Kidney epithelial cell (primary cell): Measurements from ENCODE around the gene TTC38. TPM values are rescaled to one million over a fixed set of nuclear protein-coding genes. Genes with fewer than 3 reads are reported as not detected.

Source experiments
- DNase-seq: peaks from one replicate; pipeline ENCODE4 v3.0.0-alpha.2; 2010; ENCODE audit warnings: low read depth
- H3K27me3 ChIP-seq: 2 replicates; pipeline ENCODE4 v1.6.0; 2011; ENCODE audit warnings: low read length; ENCODE audit not compliant: control insufficient read depth, insufficient read depth
- H3K36me3 ChIP-seq: 2 replicates; pipeline ENCODE4 v1.5.1; 2011; ENCODE audit warnings: low read length; ENCODE audit not compliant: control insufficient read depth, insufficient read depth
- H3K4me3 ChIP-seq: 2 replicates; pipeline ENCODE4 v1.5.1; 2011; ENCODE audit warnings: low read depth, mild to moderate bottlenecking, control low read depth, low read length
- total RNA-seq: library from RNA; depleted of rRNA; stranded (reverse); fragments of >200 nt; gene quantifications from 2 replicates; pipeline ENCODE4 v1.2.3, GENCODE V29; 2015
- TF ChIP-seq, protein P1 (sequence below): IDR thresholded peaks from 2 replicates; pipeline ENCODE4 v1.5.1; 2011; ENCODE audit warnings: mild to moderate bottlenecking, moderate library complexity, low read length, control low read depth, inconsistent platforms; ENCODE audit not compliant: insufficient read depth, poor library complexity, severe bottlenecking

TTC38 gene
- total RNA-seq, 1 donor from 2014 or later = 28.9 TPM

DNA sequence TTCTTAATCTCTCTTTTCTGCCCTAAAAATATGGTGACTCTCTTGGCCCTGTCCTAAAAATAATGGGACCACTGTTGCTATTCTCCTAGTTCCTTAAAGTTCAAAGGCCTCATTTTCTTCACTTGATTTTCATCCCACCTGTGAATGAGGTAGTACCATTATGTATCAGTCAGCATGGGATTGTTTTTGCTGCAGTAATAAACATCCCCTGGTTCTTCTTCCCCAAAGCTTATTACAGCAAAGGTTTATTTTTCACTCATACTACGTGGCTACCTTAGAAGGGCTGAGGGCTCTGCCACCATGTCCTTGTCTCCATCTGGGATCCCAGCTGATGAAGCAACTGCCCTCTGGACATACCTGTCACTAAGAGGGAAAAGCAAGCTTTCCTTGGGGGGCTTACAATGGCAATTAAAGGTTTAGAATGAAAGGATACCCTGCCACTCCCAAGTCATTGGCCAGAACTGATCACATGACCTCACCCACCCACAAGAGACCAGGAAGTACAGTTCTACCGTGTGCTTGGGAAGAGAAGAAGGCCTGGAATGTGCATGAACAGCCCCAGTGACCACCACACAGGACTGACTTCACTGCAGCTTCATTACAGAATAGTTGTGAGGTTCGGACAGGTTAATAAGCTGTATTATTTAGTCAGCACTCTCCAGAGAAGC is 7.8 kb downstream of the TTC38 start:
- no peak for DNase-seq
- no peaks in the 10 kb centered on the region for H3K27me3 ChIP-seq
- TF ChIP-seq, protein P1, sequence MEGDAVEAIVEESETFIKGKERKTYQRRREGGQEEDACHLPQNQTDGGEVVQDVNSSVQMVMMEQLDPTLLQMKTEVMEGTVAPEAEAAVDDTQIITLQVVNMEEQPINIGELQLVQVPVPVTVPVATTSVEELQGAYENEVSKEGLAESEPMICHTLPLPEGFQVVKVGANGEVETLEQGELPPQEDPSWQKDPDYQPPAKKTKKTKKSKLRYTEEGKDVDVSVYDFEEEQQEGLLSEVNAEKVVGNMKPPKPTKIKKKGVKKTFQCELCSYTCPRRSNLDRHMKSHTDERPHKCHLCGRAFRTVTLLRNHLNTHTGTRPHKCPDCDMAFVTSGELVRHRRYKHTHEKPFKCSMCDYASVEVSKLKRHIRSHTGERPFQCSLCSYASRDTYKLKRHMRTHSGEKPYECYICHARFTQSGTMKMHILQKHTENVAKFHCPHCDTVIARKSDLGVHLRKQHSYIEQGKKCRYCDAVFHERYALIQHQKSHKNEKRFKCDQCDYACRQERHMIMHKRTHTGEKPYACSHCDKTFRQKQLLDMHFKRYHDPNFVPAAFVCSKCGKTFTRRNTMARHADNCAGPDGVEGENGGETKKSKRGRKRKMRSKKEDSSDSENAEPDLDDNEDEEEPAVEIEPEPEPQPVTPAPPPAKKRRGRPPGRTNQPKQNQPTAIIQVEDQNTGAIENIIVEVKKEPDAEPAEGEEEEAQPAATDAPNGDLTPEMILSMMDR = no peak
- H3K4me3 ChIP-seq = no peak overlapping the region
- peaks cover 7% of the 10 kb centered on the region for H3K36me3 ChIP-seq

DNA sequence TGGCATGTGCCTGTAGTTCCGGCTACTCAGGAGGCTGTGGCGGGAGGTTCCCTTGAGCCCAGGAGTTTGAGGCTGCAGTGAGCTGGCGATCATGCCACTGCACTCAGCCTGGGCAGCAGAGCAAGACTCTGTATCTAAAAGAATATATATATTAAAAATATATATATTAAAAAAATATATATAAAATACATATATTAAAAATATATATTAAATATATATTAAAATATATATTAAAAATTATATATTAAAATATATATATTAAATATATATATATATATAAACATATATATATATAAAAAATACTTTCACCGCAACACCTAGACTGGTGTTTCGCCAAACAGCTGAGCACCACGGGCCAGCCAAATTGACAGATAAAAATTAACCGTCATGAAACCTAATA is 8.8 kb downstream of the TTC38 start:
- Histone ChIP-seq H3K4me3 (no peak overlapping the region), H3K27me3 (no peaks in the 10 kb centered on the region), H3K36me3 (peaks cover 7% of the 10 kb centered on the region)
- TF ChIP-seq, protein P1 = no peak
- DNase-seq = no peak

DNA sequence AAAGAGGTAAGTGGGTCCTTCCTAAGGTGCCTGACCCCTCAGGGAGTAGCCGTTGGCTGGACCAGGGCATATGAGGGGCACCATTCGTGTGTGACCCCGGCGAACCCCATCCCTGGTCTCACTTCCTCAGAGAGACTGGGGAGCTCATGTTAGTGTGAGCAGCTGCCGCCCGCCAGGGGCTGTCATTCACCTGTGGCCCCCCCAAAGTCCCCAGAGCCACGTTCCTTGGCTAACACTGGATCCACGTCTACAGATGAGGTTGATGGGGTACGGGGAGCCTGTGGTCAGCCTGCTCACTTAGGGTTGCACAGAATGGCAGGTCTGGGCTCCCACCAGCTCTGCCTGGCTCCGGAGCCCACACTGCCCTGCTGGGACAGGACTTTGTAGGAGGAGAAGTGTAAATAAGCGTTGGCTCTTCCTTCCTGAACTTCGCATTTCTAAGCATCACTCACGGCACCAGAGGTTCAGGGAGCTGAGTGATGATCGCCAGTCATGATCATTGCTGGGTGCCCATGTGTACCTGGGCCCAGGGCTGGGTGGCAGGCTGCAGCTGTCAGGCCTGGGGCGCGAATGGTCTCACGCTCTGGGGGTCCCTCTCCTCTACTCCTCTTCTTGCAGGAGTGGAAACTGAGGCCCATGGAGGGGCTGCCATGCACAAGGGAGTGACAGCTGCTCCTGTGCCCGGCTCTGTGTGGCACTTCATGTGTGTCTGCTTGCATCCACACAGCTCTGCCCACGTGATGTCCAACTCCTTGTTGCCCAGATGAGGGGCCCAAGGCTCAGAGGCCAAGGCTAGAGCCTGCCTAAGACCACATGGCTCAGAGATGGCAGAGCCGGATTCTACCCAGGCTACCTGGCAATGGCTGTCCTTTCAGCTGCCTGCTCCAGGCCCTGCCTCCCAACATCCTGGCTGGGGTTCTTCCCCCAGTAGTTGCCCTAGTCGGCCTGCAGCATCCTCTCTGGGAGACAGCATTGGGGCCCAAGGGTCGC is 11.1 kb downstream of the TTC38 start:
- Histone ChIP-seq H3K36me3 (peaks cover 6% of the 10 kb centered on the region), H3K4me3 (no peak overlapping the region), H3K27me3 (no peaks in the 10 kb centered on the region)
- TF ChIP-seq, protein P1 = no peak
- no peak for DNase-seq

DNA sequence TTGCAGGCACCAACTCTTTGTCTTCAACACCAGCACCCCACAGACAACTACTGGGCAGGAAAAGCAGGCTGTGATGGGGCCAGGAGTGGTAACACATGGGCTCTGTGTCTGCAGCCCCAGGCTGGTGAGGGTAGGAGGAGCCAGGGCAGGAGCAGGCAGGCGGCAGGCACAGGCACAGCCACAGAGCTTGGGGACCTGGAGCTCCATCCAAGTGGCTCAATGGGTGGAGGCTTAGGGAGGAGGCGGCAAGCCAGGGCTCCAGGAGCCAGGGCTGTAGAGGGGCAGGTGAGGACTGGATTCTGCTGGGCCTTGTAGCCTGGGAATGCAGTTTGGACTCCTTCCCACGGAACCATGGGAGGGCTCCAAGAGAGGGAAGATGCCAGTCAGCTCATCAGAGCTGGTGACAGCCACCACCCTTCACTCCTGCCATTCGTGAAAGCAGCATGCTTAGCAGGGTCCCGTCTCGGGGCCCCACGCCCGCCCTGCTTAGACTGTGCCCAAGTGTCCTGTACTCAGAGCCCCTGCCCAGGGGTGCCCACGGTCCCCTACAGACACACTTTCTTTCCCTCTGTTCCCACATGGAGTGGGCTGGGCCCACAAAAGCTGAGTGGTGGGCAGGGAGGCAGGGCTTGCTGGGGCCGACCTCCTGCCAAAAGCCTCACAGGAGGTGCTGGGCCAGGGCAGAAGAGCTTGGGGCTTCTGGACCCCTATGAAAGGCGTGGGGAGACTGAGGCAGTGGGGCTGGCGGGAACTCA is 12.4 kb downstream of the TTC38 start:
- H3K27me3 ChIP-seq = no peaks in the 10 kb centered on the region
- H3K36me3 ChIP-seq = peaks cover 4% of the 10 kb centered on the region
- TF ChIP-seq, protein P1 = no peak
- no peak for DNase-seq
- H3K4me3 ChIP-seq = no peak overlapping the region

DNA sequence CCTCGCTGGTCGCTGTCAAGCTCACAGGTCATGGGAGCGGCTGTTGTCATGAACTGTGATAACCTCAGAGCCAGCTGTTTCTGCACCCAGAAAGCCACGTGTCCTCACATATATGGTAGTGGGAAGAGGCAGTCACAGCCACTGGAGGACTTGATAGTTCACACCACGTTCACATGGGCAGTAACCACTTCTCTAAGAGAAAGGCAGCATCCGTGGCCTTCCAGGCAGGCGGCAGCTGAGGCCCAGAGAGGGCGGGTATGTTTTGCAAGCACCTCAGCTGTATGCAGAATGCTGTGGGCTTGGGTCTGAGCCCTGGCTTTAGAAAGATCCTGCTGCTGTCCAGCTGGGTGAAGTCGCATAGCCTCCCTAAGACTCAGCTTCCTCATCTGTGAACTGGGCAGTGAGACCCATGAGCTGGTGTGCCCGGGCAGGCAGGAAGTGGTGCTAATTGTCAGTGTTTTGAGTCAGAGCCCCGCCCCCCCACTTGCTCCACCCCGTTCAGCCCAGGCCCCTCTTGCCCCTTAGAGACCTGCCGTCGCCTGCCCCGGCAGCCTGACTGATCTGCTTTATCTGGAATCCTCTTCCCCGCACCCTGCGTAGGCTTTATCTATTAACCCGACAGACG is 13.3 kb downstream of the TTC38 start:
- H3K27me3 ChIP-seq = no peaks in the 10 kb centered on the region
- TF ChIP-seq, protein P1 = no peak
- peaks cover 4% of the 10 kb centered on the region for H3K36me3 ChIP-seq
- H3K4me3 ChIP-seq = no peak overlapping the region
- no peak for DNase-seq
